H9 (cell line): Measurements from ENCODE around the gene ZNF296. TPM values are rescaled to one million over a fixed set of nuclear protein-coding genes. Genes with fewer than 3 reads are reported as not detected.

Experiments
- DNase-seq: peaks from one replicate; pipeline ENCODE4 v3.0.0-alpha.2; 2017
- H2AFZ ChIP-seq: one replicate; pipeline ENCODE4 v1.6.1; 2013; ENCODE audit warnings: mild to moderate bottlenecking, low read length, control low read depth, moderate library complexity
- H2AK5ac ChIP-seq: 2 replicates; pipeline ENCODE4 v1.6.1; 2013; ENCODE audit warnings: low read length, control low read depth, mixed read lengths; ENCODE audit not compliant: insufficient read length
- H2BK120ac ChIP-seq: one replicate; pipeline ENCODE4 v1.6.1; 2013; ENCODE audit warnings: low read depth, mild to moderate bottlenecking, low read length, control low read depth, inconsistent platforms; ENCODE audit not compliant: poor library complexity, severe bottlenecking
- H2BK12ac ChIP-seq: 2 replicates; pipeline ENCODE4 v1.6.1; 2013; ENCODE audit warnings: low read length, control low read depth, mixed read lengths, low read depth; ENCODE audit not compliant: insufficient read length
- H2BK15ac ChIP-seq: 2 replicates; pipeline ENCODE4 v1.6.1; 2013; ENCODE audit warnings: low read depth, low read length, control low read depth
- H2BK20ac ChIP-seq: one replicate; pipeline ENCODE4 v1.6.1; 2013; ENCODE audit warnings: low read depth, mild to moderate bottlenecking, low read length, control low read depth, inconsistent platforms; ENCODE audit not compliant: poor library complexity, severe bottlenecking
- H2BK5ac ChIP-seq: 2 replicates; pipeline ENCODE4 v1.6.1; 2013; ENCODE audit warnings: low read length, control low read depth, mixed read lengths; ENCODE audit not compliant: insufficient read length
- H3K14ac ChIP-seq: 2 replicates; pipeline ENCODE4 v1.6.1; 2013; ENCODE audit warnings: low read length, control low read depth; ENCODE audit not compliant: insufficient read depth
- H3K18ac ChIP-seq: 2 replicates; pipeline ENCODE4 v1.6.1; 2013; ENCODE audit warnings: low read depth, mild to moderate bottlenecking, mixed read lengths, low read length, control low read depth; ENCODE audit not compliant: insufficient read length
- H3K23ac ChIP-seq: 2 replicates; pipeline ENCODE4 v1.6.1; 2013; ENCODE audit warnings: low read length, control low read depth, mixed read lengths, low read depth; ENCODE audit not compliant: insufficient read length
- H3K23me2 ChIP-seq: 2 replicates; pipeline ENCODE4 v1.6.1; 2013; ENCODE audit warnings: low read depth, mild to moderate bottlenecking, mixed read lengths, low read length, control low read depth; ENCODE audit not compliant: insufficient read length, poor library complexity, severe bottlenecking
- H3K27ac ChIP-seq: 2 replicates; pipeline ENCODE4 v1.5.1; 2013; ENCODE audit warnings: low read length, control low read depth, mixed read lengths, low read depth; ENCODE audit not compliant: insufficient read length
- H3K27me3 ChIP-seq: 2 replicates; pipeline ENCODE4 v1.6.1; 2013; ENCODE audit warnings: low read length, control low read depth, inconsistent platforms; ENCODE audit not compliant: insufficient read depth
- H3K4ac ChIP-seq: 2 replicates; pipeline ENCODE4 v1.6.1; 2013; ENCODE audit warnings: low read depth, mild to moderate bottlenecking, control low read depth, inconsistent platforms, low read length, moderate library complexity
- H3K4me1 ChIP-seq: 2 replicates; pipeline ENCODE4 v1.6.1; 2013; ENCODE audit warnings: low read length, control low read depth, inconsistent platforms; ENCODE audit not compliant: insufficient read depth
- H3K4me2 ChIP-seq: 2 replicates; pipeline ENCODE4 v1.6.1; 2013; ENCODE audit warnings: low read length, control low read depth, mixed read lengths; ENCODE audit not compliant: insufficient read length, insufficient read depth
- H3K56ac ChIP-seq: 2 replicates; pipeline ENCODE4 v1.6.1; 2013; ENCODE audit warnings: low read depth, mild to moderate bottlenecking, mixed read lengths, low read length, control low read depth; ENCODE audit not compliant: insufficient read length
- H3K79me1 ChIP-seq: 2 replicates; pipeline ENCODE4 v1.6.1; 2013; ENCODE audit warnings: low read depth, mild to moderate bottlenecking, moderate library complexity, low read length, control low read depth, inconsistent platforms; ENCODE audit not compliant: insufficient read depth, poor library complexity, severe bottlenecking
- H3K79me2 ChIP-seq: 2 replicates; pipeline ENCODE4 v1.6.1; 2013; ENCODE audit warnings: low read length, control low read depth, inconsistent platforms; ENCODE audit not compliant: insufficient read depth
- H3K9ac ChIP-seq: 2 replicates; pipeline ENCODE4 v1.6.1; 2013; ENCODE audit warnings: low read length, control low read depth, mixed read lengths; ENCODE audit not compliant: insufficient read length; ENCODE audit errors: extremely low read depth
- H3K9me3 ChIP-seq: one replicate; pipeline ENCODE4 v1.6.1; 2013; ENCODE audit warnings: low read depth, low read length, inconsistent platforms; ENCODE audit not compliant: control insufficient read depth
- H3T11ph ChIP-seq: one replicate; pipeline ENCODE4 v1.6.1; 2013; ENCODE audit warnings: mild to moderate bottlenecking, low read length, control low read depth, inconsistent platforms
- H4K20me1 ChIP-seq: one replicate; pipeline ENCODE4 v1.6.1; 2013; ENCODE audit not compliant: control insufficient read depth, insufficient read length, insufficient read depth
- H4K5ac ChIP-seq: 2 replicates; pipeline ENCODE4 v1.6.1; 2013; ENCODE audit warnings: low read depth, mild to moderate bottlenecking, mixed read lengths, low read length, control low read depth; ENCODE audit not compliant: insufficient read length
- H4K8ac ChIP-seq: replicated peaks from 2 replicates; pipeline ENCODE4 v1.6.1; 2013; ENCODE audit warnings: low read length, control low read depth, mixed read lengths, low read depth; ENCODE audit not compliant: insufficient read length
- H4K91ac ChIP-seq: 2 replicates; pipeline ENCODE4 v1.6.1; 2013; ENCODE audit warnings: low read depth, mild to moderate bottlenecking, moderate library complexity, mixed read lengths, low read length, control low read depth; ENCODE audit not compliant: insufficient read length
- H3K27ac Mint-ChIP-seq, 3 experiments: 2 replicates in 2 of 3; 3 replicates in 1 of 3; pipeline ENCODE4 v1.8.0; 2020 to 2021; ENCODE audit warnings: mixed read lengths in 3 of 3, mild to moderate bottlenecking in 1 of 3, moderate library complexity in 1 of 3
- H3K27me3 Mint-ChIP-seq: 2 replicates; pipeline ENCODE4 v1.8.0; 2021; ENCODE audit warnings: low read depth, mild to moderate bottlenecking, moderate library complexity, mixed read lengths
- H3K36me3 Mint-ChIP-seq, 3 experiments: 2 replicates in 2 of 3; 3 replicates in 1 of 3; pipeline ENCODE4 v1.8.0; 2020 to 2021; ENCODE audit warnings: low read depth in 3 of 3, mixed read lengths in 3 of 3; ENCODE audit not compliant: insufficient read depth in 1 of 3
- H3K4me1 Mint-ChIP-seq, 2 experiments: 2 replicates each; pipeline ENCODE4 v1.8.0; 2020; ENCODE audit warnings: mixed read lengths in 2 of 2
- H3K4me3 Mint-ChIP-seq, 2 experiments: 2 replicates in 1 of 2; 3 replicates in 1 of 2; pipeline ENCODE4 v1.8.0; 2020 to 2021; ENCODE audit warnings: mild to moderate bottlenecking in 2 of 2, mixed read lengths in 2 of 2, moderate library complexity in 1 of 2
- H3K9me3 Mint-ChIP-seq, 2 experiments: 2 replicates in 1 of 2; 3 replicates in 1 of 2; pipeline ENCODE4 v1.8.0; 2020; ENCODE audit warnings: mild to moderate bottlenecking in 2 of 2, mixed read lengths in 2 of 2, moderate library complexity in 1 of 2
- CTCF ChIP-seq: fragments of 200-600 bp; sonication (generic); conservative IDR thresholded peaks from 3 replicates; pipeline ENCODE4 v1.8.0; 2021; ENCODE audit warnings: antibody characterized with exemption, mild to moderate bottlenecking
- WGBS: extraction: QIAGEN DNeasy Blood & Tissue Kit; methylation state at CpG from one replicate; pipeline ENCODE4 v1.1.7; 2013; ENCODE audit warnings: missing lambda C conversion rate, low lambda C conversion rate, mixed read lengths; ENCODE audit not compliant: insufficient read length; ENCODE audit errors: extremely low coverage; 5-methylcytosine and 5-hydroxymethylcytosine counted together
- total RNA-seq: library from RNA; stranded (reverse); gene quantifications from 2 replicates; pipeline ENCODE4 v1.2.1, GENCODE V29; 2021

ZNF296 gene
- total RNA-seq, 1 experiment from 2014 or later: 14.8 TPM

- H3K27ac ChIP-seq: no peak overlapping the region
- no peak overlapping the region for H3K23ac ChIP-seq
- no peak overlapping the region for H3K14ac ChIP-seq
- no peak overlapping the region for H2BK15ac ChIP-seq
- H2AK5ac ChIP-seq: no peak overlapping the region
- H3K18ac ChIP-seq: no peak overlapping the region
- no peak overlapping the region for H3K4ac ChIP-seq
- no peaks in the 10 kb centered on the region for H4K20me1 ChIP-seq
- Mint-ChIP-seq H3K4me1 (peaks cover 5 to 6% of the 10 kb centered on the region in 2 experiments; a peak in 3 of 4 replicates), H3K9me3 (no peaks in the 10 kb centered on the region), H3K27ac (peak overlapping the region in 1 of 3 experiments; percentile 49; a peak in 1 of 7 replicates), H3K36me3 (peaks cover 47 to 89% (median 87%) of the 10 kb centered on the region in 3 experiments), H3K27me3 (no peaks in the 10 kb centered on the region), H3K4me3 (no peak overlapping the region)
- peak; percentile 87 for DNase-seq
- no peak overlapping the region for H3K56ac ChIP-seq
- H3K4me1 ChIP-seq: no peaks in the 10 kb centered on the region
- H3K27me3 ChIP-seq: no peaks in the 10 kb centered on the region
- H4K8ac ChIP-seq: no peak overlapping the region
- H2BK12ac ChIP-seq: no peak overlapping the region
- H3K9me3 ChIP-seq: no peaks in the 10 kb centered on the region
- H4K5ac ChIP-seq: no peak overlapping the region
- H2BK120ac ChIP-seq: no peak overlapping the region
- no peak overlapping the region for H2BK5ac ChIP-seq
- H3K4me2 ChIP-seq: no peak overlapping the region
- H2BK20ac ChIP-seq: no peak overlapping the region
- no peak overlapping the region for H3T11ph ChIP-seq
- no peaks in the 10 kb centered on the region for H3K79me2 ChIP-seq
- H3K23me2 ChIP-seq: no peaks in the 10 kb centered on the region
- no peak overlapping the region for H4K91ac ChIP-seq
- peak; percentile 92 for TF ChIP-seq CTCF
- whole genome bisulfite sequencing: no CpG with 5 or more reads among the region's 16 CpGs
- H3K9ac ChIP-seq: no peak overlapping the region
- no peaks in the 10 kb centered on the region for H3K79me1 ChIP-seq
- no peak overlapping the region for H2AFZ ChIP-seq
Observed at GRCh38 chr19:45059258-45059965, 16.9 kb downstream of the ZNF296 start.
